A549 (cell line): ENCODE measurements around the gene GABRD.
"Not testable (repeated sequence)": the region's sequence is repeated elsewhere in the genome, so short reads cannot be mapped to it uniquely, and the experiment has no call there.

Experiments
- CHD2 ChIP-seq: fragments of 150-350 bp; IDR thresholded peaks from 2 replicates; pipeline ENCODE4 v1.6.1; 2014; ENCODE audit warnings: low read length; ENCODE audit not compliant: partially characterized antibody
- CTCF ChIP-seq: fragments of >200 bp; sonication (Bioruptor Twin); formaldehyde crosslinking; IDR thresholded peaks from 3 replicates; pipeline ENCODE4 v1.5.1; 2016
- EP300 ChIP-seq, 2 experiments: fragments of >200 bp; sonication (Bioruptor Twin); formaldehyde crosslinking; IDR thresholded peaks; 2 replicates in 1 of 2; 3 replicates in 1 of 2; pipeline ENCODE4 v1.6.1; 2016 to 2017
- ESRRA ChIP-seq: fragments of 150-350 bp; IDR thresholded peaks from 2 replicates; pipeline ENCODE4 v1.6.1; 2014; ENCODE audit warnings: mild to moderate bottlenecking, low read length, borderline replicate concordance
- FOSL2 ChIP-seq, 2 experiments: fragments of 450-650 bp in 1 of 2; fragments of >200 bp in 1 of 2; sonication (Bioruptor Twin) in 1 of 2; formaldehyde crosslinking; IDR thresholded peaks; 2 replicates each; pipeline versions ENCODE4 v1.5.0 to v1.6.1; 2016 to 2020; ENCODE audit warnings: mild to moderate bottlenecking in 1 of 2, moderate library complexity in 1 of 2
- HEYL ChIP-seq: fragments of 250-450 bp; sonication (Bioruptor Pico); IDR thresholded peaks from 2 replicates; pipeline ENCODE4 v1.8.0; 2021; ENCODE audit warnings: mild to moderate bottlenecking, moderate library complexity
- KDM1A ChIP-seq: fragments of 200-600 bp; sonication (generic); IDR thresholded peaks from 2 replicates; pipeline ENCODE4 v1.6.1; 2016; ENCODE audit warnings: low read depth, mild to moderate bottlenecking
- PBX3 ChIP-seq: IDR thresholded peaks from 2 replicates; pipeline ENCODE4 v1.6.1; 2012
- POLR2AphosphoS2 ChIP-seq: conservative IDR thresholded peaks from 2 replicates; pipeline ENCODE4 v1.6.1; 2012; ENCODE audit warnings: low read length, improper control_type of control experiment, inconsistent platforms
- RAD21 ChIP-seq, 2 experiments: fragments of >200 bp in 1 of 2; sonication (Bioruptor Twin) in 1 of 2; formaldehyde crosslinking in 1 of 2; IDR thresholded peaks in 1 of 2; conservative IDR thresholded peaks in 1 of 2; 2 replicates in 1 of 2; 3 replicates in 1 of 2; pipeline ENCODE4 v1.6.1; 2012 to 2018; ENCODE audit warnings: inconsistent platforms in 1 of 2
- USF2 ChIP-seq: fragments of 450-650 bp; IDR thresholded peaks from 2 replicates; pipeline ENCODE4 v1.6.1; 2014; ENCODE audit warnings: antibody characterized with exemption

GRCh38 chr1:1981631-1982327, 37.4 kb upstream of the GABRD start:
- not testable (repeated sequence) for TF ChIP-seq HEYL; EP300 (IDR thresholded peaks at IDR 0.05); CTCF; POLR2AphosphoS2; PBX3; ESRRA; CHD2; FOSL2 (IDR thresholded peaks at IDR 0.05); FOSL2 (CRISPR knock-in tag; IDR thresholded peaks at IDR 0.05); USF2; KDM1A; RAD21 (conservative IDR thresholded peaks at IDR 0.05 in 1 of 2, IDR thresholded peaks at IDR 0.05 in 1 of 2)
